Measurements from ENCODE around the gene SMNDC1. TPM values are rescaled to one million over a fixed set of nuclear protein-coding genes. Genes with fewer than 3 reads are reported as not detected.
A peak's percentile ranks its signal among the peaks of the same experiment; 100 is the strongest.
"Not testable (repeated sequence)": the region's sequence is repeated elsewhere in the genome, so short reads cannot be mapped to it uniquely, and the experiment has no call there.

Gene SMNDC1
- polyA plus RNA-seq, 1 experiment, result 26.4 TPM

- no peak overlapping the region for H3K27ac ChIP-seq (ENCODE audit: low read depth, low read length)
- ChIA-PET CTCF (interaction anchor here (0.7 to 4.7 kb wide), 7 partner anchors 12 to 389 kb away, joined by 3 to 56 read pairs (median 3); no protein-coding TSS in a partner anchor), POLR2A (no interaction called here)
- TF ChIP-seq, protein P1, sequence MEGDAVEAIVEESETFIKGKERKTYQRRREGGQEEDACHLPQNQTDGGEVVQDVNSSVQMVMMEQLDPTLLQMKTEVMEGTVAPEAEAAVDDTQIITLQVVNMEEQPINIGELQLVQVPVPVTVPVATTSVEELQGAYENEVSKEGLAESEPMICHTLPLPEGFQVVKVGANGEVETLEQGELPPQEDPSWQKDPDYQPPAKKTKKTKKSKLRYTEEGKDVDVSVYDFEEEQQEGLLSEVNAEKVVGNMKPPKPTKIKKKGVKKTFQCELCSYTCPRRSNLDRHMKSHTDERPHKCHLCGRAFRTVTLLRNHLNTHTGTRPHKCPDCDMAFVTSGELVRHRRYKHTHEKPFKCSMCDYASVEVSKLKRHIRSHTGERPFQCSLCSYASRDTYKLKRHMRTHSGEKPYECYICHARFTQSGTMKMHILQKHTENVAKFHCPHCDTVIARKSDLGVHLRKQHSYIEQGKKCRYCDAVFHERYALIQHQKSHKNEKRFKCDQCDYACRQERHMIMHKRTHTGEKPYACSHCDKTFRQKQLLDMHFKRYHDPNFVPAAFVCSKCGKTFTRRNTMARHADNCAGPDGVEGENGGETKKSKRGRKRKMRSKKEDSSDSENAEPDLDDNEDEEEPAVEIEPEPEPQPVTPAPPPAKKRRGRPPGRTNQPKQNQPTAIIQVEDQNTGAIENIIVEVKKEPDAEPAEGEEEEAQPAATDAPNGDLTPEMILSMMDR (IDR thresholded peaks at IDR 0.05; ENCODE audit: low read depth, low read length), result no peak
- H3K27me3 ChIP-seq (ENCODE audit: control insufficient read depth, insufficient read depth, low read length), result no peaks in the 10 kb centered on the region
- H3K9me3 ChIP-seq (ENCODE audit: control insufficient read depth, insufficient read depth, low read length), result no peaks in the 10 kb centered on the region
- DNase-seq (ENCODE audit: low read depth, low spot score), result peak; percentile 57
- no peak overlapping the region for H3K4me3 ChIP-seq (ENCODE audit: low read depth, low read length)
These were observed 31.2 kb downstream of the SMNDC1 start for GRCh38 chr10:110273474-110273873.

DNA sequence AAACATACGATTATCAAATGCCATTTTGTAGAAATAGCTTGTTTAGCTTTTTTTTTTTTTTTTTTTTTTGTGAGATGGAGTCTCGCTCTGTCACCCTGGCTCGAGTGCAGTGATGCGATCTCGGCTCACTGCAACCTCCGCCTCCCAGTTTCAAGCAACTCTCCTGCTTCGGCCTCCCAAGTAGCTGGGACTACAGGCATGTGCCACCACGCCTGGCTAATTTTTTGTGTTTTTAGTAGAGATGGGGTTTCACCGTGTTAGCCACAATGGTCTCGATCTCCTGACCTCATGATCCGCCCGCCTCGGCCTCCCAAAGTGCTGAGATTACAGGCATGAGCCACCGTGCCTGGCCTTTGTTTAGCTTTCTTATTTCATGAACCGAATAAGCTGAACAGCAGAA, 31.7 kb downstream of the SMNDC1 start:
- CTCF ChIA-PET, result interaction anchor here (0.6 to 4.7 kb wide), 10 partner anchors 12 to 888 kb away, joined by 3 to 56 read pairs (median 3); no protein-coding TSS in a partner anchor
- DNase-seq (ENCODE audit: low read depth, low spot score); POLR2A ChIA-PET; H3K27ac ChIP-seq (ENCODE audit: low read depth, low read length); H3K27me3 ChIP-seq (ENCODE audit: control insufficient read depth, insufficient read depth, low read length); H3K4me3 ChIP-seq (ENCODE audit: low read depth, low read length); H3K9me3 ChIP-seq (ENCODE audit: control insufficient read depth, insufficient read depth, low read length): not testable (repeated sequence)

DNA sequence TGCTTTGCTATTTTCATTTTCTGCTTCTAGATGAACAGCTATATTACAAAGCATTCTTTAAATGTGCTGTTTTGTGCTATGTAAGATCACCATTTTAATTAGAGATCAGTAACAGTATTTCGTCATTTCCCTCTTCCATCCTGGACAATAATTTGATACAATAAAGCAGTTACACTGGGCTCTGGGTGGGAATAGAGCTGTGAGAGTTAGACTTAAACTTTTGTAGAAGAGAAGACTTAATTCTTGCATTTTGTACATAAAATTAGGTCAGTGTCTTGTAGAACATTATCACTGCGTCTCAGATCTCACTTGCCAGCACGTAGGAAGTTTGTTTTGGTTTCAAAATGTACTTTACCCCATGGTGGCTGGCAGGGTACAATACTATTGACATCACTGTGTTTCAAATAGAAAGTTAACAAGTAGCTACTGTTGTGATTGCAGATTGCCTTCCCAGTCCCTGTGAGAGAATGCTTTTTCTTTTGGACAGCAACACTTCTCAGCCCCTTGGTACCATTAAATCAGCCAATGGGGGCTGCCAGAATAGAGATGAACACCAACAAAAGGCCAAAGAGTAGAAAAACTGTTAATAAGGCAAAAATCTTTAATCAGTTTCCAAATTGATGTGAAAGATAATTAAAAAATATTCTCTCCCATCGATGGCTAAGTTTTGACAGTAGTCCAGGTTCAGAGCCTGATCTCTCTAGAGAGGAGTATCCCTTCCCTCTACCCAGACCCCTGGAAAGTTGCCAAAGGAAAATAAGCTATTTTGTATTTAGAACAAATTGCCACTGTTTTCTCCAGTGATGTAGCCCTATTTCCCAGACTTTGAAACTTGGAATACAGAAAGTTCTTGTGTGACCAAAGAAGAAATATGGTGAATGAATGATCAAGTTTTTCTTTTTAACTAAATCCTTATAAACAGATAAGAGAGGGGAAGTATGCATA, 35.1 kb downstream of the SMNDC1 start:
- DNase-seq (ENCODE audit: low read depth, low spot score), result no peak
- POLR2A ChIA-PET, result no interaction called here
- H3K27ac ChIP-seq (ENCODE audit: low read depth, low read length), result no peak overlapping the region
- CTCF ChIA-PET, result interaction anchor here (1.4 to 2.5 kb wide), 4 partner anchors 9 to 386 kb away, joined by 5 to 22 read pairs (median 10); no protein-coding TSS in a partner anchor
- H3K4me3 ChIP-seq (ENCODE audit: low read depth, low read length), result no peak overlapping the region
- no peaks in the 10 kb centered on the region for H3K27me3 ChIP-seq (ENCODE audit: control insufficient read depth, insufficient read depth, low read length)
- TF ChIP-seq, protein P1 (IDR thresholded peaks at IDR 0.05; ENCODE audit: low read depth, low read length), result no peak
- no peaks in the 10 kb centered on the region for H3K9me3 ChIP-seq (ENCODE audit: control insufficient read depth, insufficient read depth, low read length)

DNA sequence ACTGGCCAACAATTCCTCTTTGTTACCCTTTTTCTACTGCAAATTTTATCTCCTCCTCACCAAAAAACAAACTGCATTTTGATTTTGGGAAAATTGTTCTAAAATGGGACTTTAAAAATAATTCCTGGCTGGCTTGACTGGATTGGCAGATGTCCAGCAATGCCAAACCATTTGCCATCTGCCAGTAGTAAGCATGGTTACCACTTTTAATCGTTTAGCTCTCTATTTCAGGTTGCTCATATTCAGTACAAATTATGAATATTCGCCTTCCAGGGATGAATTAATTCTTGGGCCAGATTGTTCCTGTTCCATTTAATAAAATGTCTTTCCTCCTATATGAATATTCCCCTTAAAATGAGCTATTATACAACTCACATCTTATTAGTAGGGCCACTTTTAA, 35.7 kb downstream of the SMNDC1 start:
- H3K4me3 ChIP-seq (ENCODE audit: low read depth, low read length), result no peak overlapping the region
- no peaks in the 10 kb centered on the region for H3K9me3 ChIP-seq (ENCODE audit: control insufficient read depth, insufficient read depth, low read length)
- TF ChIP-seq, protein P1 (IDR thresholded peaks at IDR 0.05; ENCODE audit: low read depth, low read length), result no peak
- H3K27ac ChIP-seq (ENCODE audit: low read depth, low read length), result no peak overlapping the region
- H3K27me3 ChIP-seq (ENCODE audit: control insufficient read depth, insufficient read depth, low read length), result no peaks in the 10 kb centered on the region
- CTCF ChIA-PET, result interaction anchor here (1.4 to 2.5 kb wide), 4 partner anchors 10 to 385 kb away, joined by 5 to 22 read pairs (median 10); no protein-coding TSS in a partner anchor
- DNase-seq (ENCODE audit: low read depth, low spot score), result no peak
- POLR2A ChIA-PET, result no interaction called here

DNA sequence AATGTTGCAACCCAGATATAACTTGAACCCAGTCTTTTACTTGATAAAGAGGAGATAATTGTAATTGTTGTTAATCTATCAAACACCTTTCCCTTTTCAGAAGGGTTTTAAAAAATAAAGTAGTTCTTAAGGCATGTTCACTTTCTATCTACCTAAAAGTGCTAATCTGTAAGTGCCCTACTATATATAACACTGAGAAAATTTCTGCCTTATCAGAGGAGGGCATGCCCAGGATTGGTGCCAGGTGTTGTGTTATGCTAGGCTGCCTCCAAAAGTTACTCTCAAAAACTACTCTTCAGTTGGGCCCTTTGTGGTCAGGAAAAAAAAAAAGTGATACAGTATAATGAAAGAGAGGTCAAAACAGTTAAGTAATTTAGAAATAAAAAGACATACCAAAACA, 36.3 kb downstream of the SMNDC1 start:
- Histone ChIP-seq H3K9me3 (ENCODE audit: control insufficient read depth, insufficient read depth, low read length) (no peaks in the 10 kb centered on the region), H3K27ac (ENCODE audit: low read depth, low read length) (no peak overlapping the region), H3K4me3 (ENCODE audit: low read depth, low read length) (no peak overlapping the region), H3K27me3 (ENCODE audit: control insufficient read depth, insufficient read depth, low read length) (no peaks in the 10 kb centered on the region)
- ChIA-PET POLR2A (no interaction called here), CTCF (interaction anchor here (1.4 to 2.5 kb wide), 3 partner anchors 10 to 131 kb away, joined by 6 to 14 read pairs (median 7); no protein-coding TSS in a partner anchor)
- no peak for DNase-seq (ENCODE audit: low read depth, low spot score)
- TF ChIP-seq, protein P1 (IDR thresholded peaks at IDR 0.05; ENCODE audit: low read depth, low read length), result no peak
